NT2/D1 (cell line): ENCODE data around the gene CD93.

ENCODE experiments used
- DNase-seq: peaks from one replicate; pipeline ENCODE4 v3.0.0-alpha.2; 2011; ENCODE audit warnings: low read depth, low spot score
- H3K27me3 ChIP-seq: 2 replicates; pipeline ENCODE4 v1.6.0; 2011; ENCODE audit warnings: mild to moderate bottlenecking; ENCODE audit not compliant: insufficient read length, insufficient read depth
- H3K36me3 ChIP-seq: 2 replicates; pipeline ENCODE4 v1.6.1; 2011; ENCODE audit warnings: mild to moderate bottlenecking, low read length, mixed read lengths; ENCODE audit not compliant: insufficient read depth, insufficient read length
- H3K4me1 ChIP-seq: 2 replicates; pipeline ENCODE4 v1.5.1; 2011; ENCODE audit not compliant: insufficient read depth, insufficient read length
- H3K4me3 ChIP-seq: 2 replicates; pipeline ENCODE4 v1.5.1; 2011; ENCODE audit warnings: low read depth; ENCODE audit not compliant: insufficient read length
- H3K9ac ChIP-seq: 2 replicates; pipeline ENCODE4 v1.6.0; 2011; ENCODE audit warnings: low read depth; ENCODE audit not compliant: insufficient read length
- H3K9me3 ChIP-seq: 2 replicates; pipeline ENCODE4 v1.5.1; 2011; ENCODE audit warnings: mild to moderate bottlenecking, low read length; ENCODE audit not compliant: insufficient read depth
- SUZ12 ChIP-seq: IDR thresholded peaks from 2 replicates; pipeline ENCODE4 v1.6.1; 2011; ENCODE audit not compliant: insufficient read length, insufficient read depth; ENCODE audit errors: extremely low read depth
- YY1 ChIP-seq: IDR thresholded peaks from 2 replicates; pipeline ENCODE4 v1.6.1; 2011; ENCODE audit not compliant: insufficient read length, insufficient read depth
- ZNF274 ChIP-seq: IDR thresholded peaks from 2 replicates; pipeline ENCODE4 v1.6.1; 2011; ENCODE audit warnings: mild to moderate bottlenecking, low read depth, low read length

Gene CD93

DNA sequence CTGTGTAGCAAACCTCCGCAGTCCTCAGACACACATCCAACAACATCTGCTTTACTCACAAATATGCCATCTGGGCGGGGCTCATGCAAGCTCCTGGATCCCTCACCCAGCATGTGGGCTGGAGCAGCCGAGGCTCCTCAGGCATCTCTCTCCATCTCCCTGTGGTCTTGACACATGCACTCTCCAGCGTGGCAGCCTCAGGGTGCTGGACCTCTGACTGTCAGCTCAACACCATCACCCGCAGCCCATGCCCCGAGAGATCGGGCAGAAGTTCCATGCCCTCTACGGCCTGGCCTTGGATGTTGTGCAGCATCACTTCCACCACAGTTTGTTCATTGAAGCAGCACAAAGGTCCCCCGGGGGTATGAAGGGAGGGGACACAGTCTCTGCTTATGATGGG, 32.6 kb upstream of the CD93 start:
- H3K4me3 ChIP-seq = no peak overlapping the region

GRCh38 chr20:23118144-23118543, 32.0 kb upstream of the CD93 start:
- Histone ChIP-seq H3K9ac (no peak overlapping the region), H3K36me3 (no peaks in the 10 kb centered on the region), H3K4me1 (peaks cover 8% of the 10 kb centered on the region), H3K4me3 (no peak overlapping the region), H3K9me3 (no peaks in the 10 kb centered on the region), H3K27me3 (no peaks in the 10 kb centered on the region)
- TF ChIP-seq YY1 = no peak
- TF ChIP-seq ZNF274 = no peak
- no peak for TF ChIP-seq SUZ12
- no peak for DNase-seq

More for the DNA sequence above, 32.6 kb upstream of the CD93 start:
- Histone ChIP-seq H3K9me3 (no peaks in the 10 kb centered on the region), H3K36me3 (no peaks in the 10 kb centered on the region), H3K9ac (no peak overlapping the region), H3K4me1 (peaks cover 8% of the 10 kb centered on the region), H3K27me3 (no peaks in the 10 kb centered on the region)
- TF ChIP-seq SUZ12 (no peak), ZNF274 (no peak), YY1 (no peak)
- no peak for DNase-seq

GRCh38 chr20:23117738-23118137, 31.6 kb upstream of the CD93 start:
- H3K9ac ChIP-seq = no peak overlapping the region
- no peaks in the 10 kb centered on the region for H3K9me3 ChIP-seq
- no peaks in the 10 kb centered on the region for H3K27me3 ChIP-seq
- peaks cover 8% of the 10 kb centered on the region for H3K4me1 ChIP-seq
- no peak overlapping the region for H3K4me3 ChIP-seq
- DNase-seq = no peak
- TF ChIP-seq YY1 (no peak), SUZ12 (no peak), ZNF274 (no peak)
- H3K36me3 ChIP-seq = no peaks in the 10 kb centered on the region

DNA sequence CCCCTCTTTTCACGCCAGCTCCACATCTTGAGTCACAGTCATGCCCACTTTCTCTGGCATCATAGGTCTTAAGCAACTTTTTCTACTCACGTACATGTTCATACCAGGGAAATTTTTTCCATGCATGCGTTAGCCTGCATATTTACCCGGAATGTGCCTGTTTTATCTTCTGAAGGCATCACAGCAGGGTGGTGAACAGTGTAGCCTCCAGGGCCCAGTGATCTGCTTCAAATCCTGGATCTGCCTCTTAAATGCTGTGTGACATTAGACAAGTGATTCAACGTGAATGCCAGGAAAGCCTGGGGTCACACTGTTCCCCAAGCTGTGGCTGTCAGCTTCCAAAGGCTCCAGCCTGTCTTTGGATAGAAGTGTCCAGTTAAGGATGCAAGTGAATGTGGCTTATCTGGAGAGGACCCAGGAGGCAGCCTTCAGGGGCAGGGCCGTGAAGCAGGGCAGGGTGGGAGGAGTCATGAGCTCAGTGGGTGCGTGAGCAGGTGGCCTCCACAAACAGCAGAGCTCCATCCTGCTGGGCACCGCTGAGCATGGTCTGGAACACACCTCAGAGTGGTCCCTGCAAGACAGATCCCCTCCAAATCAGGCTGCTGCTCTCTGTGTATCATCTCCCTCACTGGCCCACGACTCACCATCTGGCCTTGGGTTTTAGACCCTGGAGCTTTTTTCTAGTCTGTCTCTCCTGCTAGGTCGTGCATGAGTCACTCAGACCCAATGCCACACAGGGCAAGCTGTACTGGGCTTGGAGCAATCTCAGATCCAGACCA, 30.4 kb upstream of the CD93 start:
- Histone ChIP-seq H3K4me3 (no peak overlapping the region), H3K27me3 (no peaks in the 10 kb centered on the region), H3K9ac (no peak overlapping the region), H3K9me3 (no peaks in the 10 kb centered on the region), H3K36me3 (no peaks in the 10 kb centered on the region), H3K4me1 (peaks cover 8% of the 10 kb centered on the region)
- no peak for DNase-seq
- TF ChIP-seq YY1 (no peak), ZNF274 (no peak), SUZ12 (no peak)

- Histone ChIP-seq H3K27me3 (no peaks in the 10 kb centered on the region), H3K9me3 (no peaks in the 10 kb centered on the region), H3K4me1 (peaks cover 8% of the 10 kb centered on the region), H3K9ac (no peak overlapping the region), H3K4me3 (no peak overlapping the region), H3K36me3 (no peaks in the 10 kb centered on the region)
- TF ChIP-seq ZNF274 (no peak), YY1 (no peak), SUZ12 (no peak)
- no peak for DNase-seq
These were observed 29.7 kb upstream of the CD93 start for GRCh38 chr20:23115822-23116221.

DNA sequence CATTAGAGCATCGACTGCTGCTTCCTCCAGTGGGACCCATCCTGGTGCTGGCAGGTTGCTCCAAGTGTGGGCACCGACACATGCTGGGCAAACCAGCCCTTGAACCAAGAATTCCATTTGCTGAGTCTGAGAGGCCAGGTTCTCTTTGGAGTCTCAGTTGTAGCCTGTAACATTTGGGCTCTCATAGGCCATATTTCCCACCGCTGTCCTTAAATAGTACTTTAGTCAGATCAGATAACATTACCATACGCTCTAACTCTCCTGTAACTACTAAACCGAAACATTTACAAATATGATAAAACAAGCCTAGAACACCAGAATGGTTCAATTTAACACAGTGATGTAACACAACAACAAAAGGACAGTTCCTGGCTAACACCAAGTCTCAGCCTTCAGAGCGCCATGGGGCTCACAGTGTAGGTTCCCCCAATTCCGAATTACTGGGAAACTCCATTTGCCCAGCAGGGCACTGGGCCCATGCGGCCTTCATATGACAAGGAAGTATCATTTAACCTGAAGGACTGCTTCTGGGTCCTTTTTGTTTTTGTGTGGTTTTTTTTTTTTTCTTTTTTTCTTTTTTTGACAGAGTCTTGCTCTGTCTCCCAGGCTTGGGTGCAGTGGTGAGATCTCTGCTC, 28.4 kb upstream of the CD93 start:
- Histone ChIP-seq H3K9ac (no peak overlapping the region), H3K27me3 (no peaks in the 10 kb centered on the region), H3K9me3 (no peaks in the 10 kb centered on the region), H3K4me1 (peaks cover 8% of the 10 kb centered on the region), H3K4me3 (no peak overlapping the region), H3K36me3 (no peaks in the 10 kb centered on the region)
- DNase-seq = no peak
- TF ChIP-seq SUZ12 = no peak
- no peak for TF ChIP-seq YY1
- no peak for TF ChIP-seq ZNF274

GRCh38 chr20:23114018-23114417, 27.9 kb upstream of the CD93 start:
- peaks cover 5% of the 10 kb centered on the region for H3K4me1 ChIP-seq
- TF ChIP-seq YY1 (no peak), SUZ12 (no peak), ZNF274 (no peak)
- no peaks in the 10 kb centered on the region for H3K9me3 ChIP-seq
- DNase-seq = no peak
- no peak overlapping the region for H3K4me3 ChIP-seq
- no peaks in the 10 kb centered on the region for H3K36me3 ChIP-seq
- H3K27me3 ChIP-seq = no peaks in the 10 kb centered on the region
- no peak overlapping the region for H3K9ac ChIP-seq

DNA sequence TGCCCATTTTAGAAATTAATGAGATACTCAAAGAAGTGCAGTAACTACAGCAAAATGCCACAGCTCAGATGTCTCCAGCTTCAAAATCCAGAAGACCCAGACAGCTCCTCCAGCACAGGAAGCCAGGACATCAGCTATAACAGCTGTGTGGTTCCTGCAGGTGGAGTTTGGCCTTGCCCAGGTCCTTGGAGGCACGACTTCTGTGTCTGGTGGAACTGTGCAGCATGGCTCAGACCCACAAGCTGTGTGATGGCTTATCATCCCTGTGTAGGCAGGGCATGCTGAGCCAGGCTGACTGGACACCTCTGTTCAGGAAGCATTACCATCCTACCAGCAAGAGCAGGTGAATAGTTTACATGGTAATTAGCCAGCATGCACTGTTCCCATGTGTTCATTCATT, 26.5 kb upstream of the CD93 start:
- Histone ChIP-seq H3K27me3 (no peaks in the 10 kb centered on the region), H3K4me3 (no peak overlapping the region), H3K9ac (no peak overlapping the region), H3K36me3 (no peaks in the 10 kb centered on the region), H3K4me1 (no peaks in the 10 kb centered on the region), H3K9me3 (no peaks in the 10 kb centered on the region)
- no peak for TF ChIP-seq ZNF274
- TF ChIP-seq SUZ12 = no peak
- no peak for TF ChIP-seq YY1
- DNase-seq = no peak
